Breast epithelium (tissue), 3 donors: ENCODE measurements around the gene COL15A1.

Experiments used
- CTCF ChIP-seq, 3 donors: fragments of 450-650 bp; IDR thresholded peaks; one replicate each; pipeline ENCODE4 v1.5.1; 2016 to 2017; ENCODE audit warnings: antibody characterized with exemption in 3 of 3, mild to moderate bottlenecking in 3 of 3, moderate library complexity in 3 of 3
- POLR2A ChIP-seq: fragments of 450-650 bp; IDR thresholded peaks from one replicate; pipeline ENCODE4 v1.6.1; 2016; ENCODE audit warnings: antibody characterized with exemption, mild to moderate bottlenecking, moderate library complexity
- POLR2AphosphoS5 ChIP-seq, 3 donors: sonication (generic); formaldehyde crosslinking; IDR thresholded peaks; one replicate each; pipeline ENCODE4 v1.6.1; 2017; ENCODE audit warnings: antibody characterized with exemption in 3 of 3

DNA sequence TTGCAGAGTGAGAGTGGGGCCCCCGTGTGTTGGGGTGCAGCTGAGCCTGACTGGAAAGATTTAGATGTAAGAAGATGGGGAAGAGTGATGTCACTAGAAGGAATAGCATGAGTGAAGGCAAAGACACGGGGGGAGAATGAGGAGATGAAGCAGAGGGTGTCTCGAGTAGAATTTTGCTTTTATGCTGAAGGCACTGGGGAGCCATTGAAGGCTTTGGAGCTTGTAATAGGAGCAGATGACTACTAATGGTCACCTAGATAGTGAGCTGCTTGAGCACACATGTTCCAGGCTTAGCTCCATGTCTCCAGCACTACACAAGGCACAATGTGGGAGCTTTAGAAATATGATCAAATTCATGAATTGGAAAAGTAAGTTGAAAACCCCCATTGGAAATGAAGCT is 32.1 kb downstream of the COL15A1 start:
- TF ChIP-seq POLR2A (no peak), CTCF (IDR thresholded peaks at IDR 0.05) (no peak), POLR2AphosphoS5 (IDR thresholded peaks at IDR 0.05) (no peak)
